Placental epithelial cell (primary cell): ENCODE data around the gene RFFL. TPM values are rescaled to one million over a fixed set of nuclear protein-coding genes. Genes with fewer than 3 reads are reported as not detected.

Experiments used
- small RNA-seq: library from RNA; depleted of rRNA; stranded (forward); fragments of <200 nt; gene quantifications from one replicate; pipeline ENCODE3, GENCODE V24; 2012
- total RNA-seq: library from RNA; depleted of rRNA; stranded (reverse); fragments of >200 nt; gene quantifications from 2 replicates; pipeline ENCODE4 v1.2.3, GENCODE V29; 2012

Gene RFFL
- 10.6 and 12.2 TPM in 2 replicates for total RNA-seq

GRCh38 chr17:35063514-35064223 lies at the start of gene RFFL:
Gene RFFL, minus strand, starts transcription at chr17:35063707. Its CDS starts 37,154 bp downstream, at chr17:35026553.

GRCh38 chr17:34980353-34980680 lies 83.2 kb downstream of the RFFL start, which contains the start of gene LIG3:
Gene LIG3, plus strand, starts transcription at chr17:34980512. Its CDS starts 2,494 bp downstream, at chr17:34983006.

GRCh38 chr17:34961093-34961911 lies 102.2 kb downstream of the RFFL start, which contains the start of the genes CCT6B and ZNF830:
Gene CCT6B, minus strand, starts transcription at chr17:34961460. Its CDS starts 67 bp downstream, at chr17:34961393.
Gene ZNF830, plus strand, starts transcription at chr17:34961540. Its CDS starts 27 bp downstream, at chr17:34961567.

Small RNAs within 50 kb of the gene (small RNA-seq; reads per million reads assigned to genes)
- gene AC004223.1 (0.14 reads per million), gene RNU6-840P (not detected)

Other genes with a start within 250 kb of the RFFL start
- gene CCT6B, start 102.2 kb downstream of the RFFL start, total RNA-seq = 1.5 and 3.1 TPM in 2 replicates
- gene ZNF830, start 102.2 kb downstream of the RFFL start, total RNA-seq = 7.0 and 18.1 TPM in 2 replicates
- gene LIG3, start 83.2 kb downstream of the RFFL start, total RNA-seq = 34.1 and 52.2 TPM in 2 replicates
- gene RAD51D, start 56.2 kb upstream of the RFFL start, total RNA-seq = 6.7 and 12.8 TPM in 2 replicates
- gene FNDC8, start 57.9 kb upstream of the RFFL start, total RNA-seq = not detected in 2 replicates
- 9.8 and 14.6 TPM in 2 replicates for gene NLE1, start 78.6 kb upstream of the RFFL start, total RNA-seq
- gene UNC45B, start 84.1 kb upstream of the RFFL start, total RNA-seq = not detected in 2 replicates
- gene SLC35G3, start 130.7 kb upstream of the RFFL start, total RNA-seq = not detected in 2 replicates
- gene SLFN5, start 179.4 kb upstream of the RFFL start, total RNA-seq = 5.5 and 21.0 TPM in 2 replicates